ENCODE data around the gene TPP1.

The TPP1 gene

GRCh38 chr11:6619004-6619745 is at the start of gene TPP1:
TSS of gene TPP1 (minus strand) at chr11:6619422. CDS start at chr11:6619400, 22 bp downstream.
- DNase-seq: peak; percentile 96

GRCh38 chr11:6667733-6668374 is 48.6 kb upstream of the TPP1 start:
- DNase-seq: peak; percentile 62

GRCh38 chr11:6666302-6667183 is 47.3 kb upstream of the TPP1 start:
- no peak for DNase-seq

- DNase-seq: no peak
Measured at GRCh38 chr11:6664551-6664950, 45.3 kb upstream of the TPP1 start.

GRCh38 chr11:6663794-6664469 is 44.7 kb upstream of the TPP1 start:
- no peak for DNase-seq

GRCh38 chr11:6660712-6661111 is 41.5 kb upstream of the TPP1 start:
- DNase-seq: no peak

GRCh38 chr11:6658647-6659046 is 39.4 kb upstream of the TPP1 start:
- no peak for DNase-seq

GRCh38 chr11:6657346-6657745 is 38.1 kb upstream of the TPP1 start:
- no peak for DNase-seq

GRCh38 chr11:6656936-6657335 is 37.7 kb upstream of the TPP1 start:
- DNase-seq: no peak

- no peak for DNase-seq
Measured at GRCh38 chr11:6656584-6656915, 37.3 kb upstream of the TPP1 start.

- DNase-seq: no peak
Measured at GRCh38 chr11:6655790-6656583, 36.8 kb upstream of the TPP1 start, which contains the start of gene DCHS1. TSS of gene DCHS1 (minus strand) at chr11:6655809. CDS start at chr11:6641613, 14,196 bp downstream.

GRCh38 chr11:6655020-6655789 is 36.0 kb upstream of the TPP1 start:
- no peak for DNase-seq

GRCh38 chr11:6654281-6655019 is 35.2 kb upstream of the TPP1 start:
- DNase-seq: no peak

- no peak for DNase-seq
Measured at GRCh38 chr11:6653656-6654055, 34.4 kb upstream of the TPP1 start.

GRCh38 chr11:6653097-6653496 is 33.9 kb upstream of the TPP1 start:
- DNase-seq: no peak

- no peak for DNase-seq
Measured at GRCh38 chr11:6652182-6652581, 33.0 kb upstream of the TPP1 start.

GRCh38 chr11:6650980-6651379 is 31.8 kb upstream of the TPP1 start:
- DNase-seq: no peak

- no peak for DNase-seq
Measured at GRCh38 chr11:6650104-6650503, 30.9 kb upstream of the TPP1 start.

- DNase-seq: no peak
Measured at GRCh38 chr11:6648501-6648900, 29.3 kb upstream of the TPP1 start.

- DNase-seq: no peak
Measured at GRCh38 chr11:6647836-6648235, 28.6 kb upstream of the TPP1 start.

Measured in hematopoietic multipotent progenitor cell treated with erythropoietin and hydrocortisone succinate and interleukin-3 and kit ligand, for 8 days (in vitro differentiated cells).